Stimulated activated CD8-positive, alpha-beta memory T cell treated with anti-CD3 and anti-CD28 coated beads, Interleukin-12 subunit alpha, Interleukin-12 subunit beta, amount 100 ng/mL, for 4 hours (primary cell): ENCODE measurements around the gene CASP7.
"Not testable (repeated sequence)": the region's sequence is repeated elsewhere in the genome, so short reads cannot be mapped to it uniquely, and the experiment has no call there.

Experiments
- DNase-seq: peaks from one replicate; pipeline ENCODE4 v3.0.0-alpha.2; 2020; ENCODE audit warnings: low read depth

CASP7 gene

DNA sequence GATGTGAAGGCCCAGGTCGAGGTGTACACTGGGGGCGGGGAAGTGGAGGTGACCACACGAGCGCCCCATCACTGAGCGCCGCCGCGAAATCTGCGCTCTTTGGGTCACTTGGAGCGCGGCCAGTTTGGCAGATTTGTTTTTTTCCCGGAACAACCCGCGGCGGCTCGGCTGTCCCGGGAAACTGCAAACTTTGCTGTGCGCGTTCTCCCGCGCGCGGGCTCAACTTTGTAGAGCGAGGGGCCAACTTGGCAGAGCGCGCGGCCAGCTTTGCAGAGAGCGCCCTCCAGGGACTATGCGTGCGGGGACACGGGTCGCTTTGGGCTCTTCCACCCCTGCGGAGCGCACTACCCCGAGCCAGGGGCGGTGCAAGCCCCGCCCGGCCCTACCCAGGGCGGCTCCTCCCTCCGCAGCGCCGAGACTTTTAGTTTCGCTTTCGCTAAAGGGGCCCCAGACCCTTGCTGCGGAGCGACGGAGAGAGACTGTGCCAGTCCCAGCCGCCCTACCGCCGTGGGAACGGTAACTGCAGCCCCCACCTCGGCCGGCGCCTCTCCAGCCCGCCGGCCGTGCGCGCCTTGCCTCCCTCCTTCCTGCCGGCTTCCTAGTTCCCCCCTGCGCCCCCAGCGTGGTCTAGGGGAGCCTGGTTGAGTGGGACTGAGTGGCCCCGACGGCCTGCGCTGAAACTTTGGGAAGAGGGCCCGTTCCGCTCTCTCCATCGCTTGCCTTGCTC lies at the start of gene CASP7:
CASP7 (plus strand) TSS at position 450 of the 727 bp plus-strand sequence. CDS start 17,582 bp downstream, outside the sequence.
- DNase-seq: peak; percentile 72

DNA sequence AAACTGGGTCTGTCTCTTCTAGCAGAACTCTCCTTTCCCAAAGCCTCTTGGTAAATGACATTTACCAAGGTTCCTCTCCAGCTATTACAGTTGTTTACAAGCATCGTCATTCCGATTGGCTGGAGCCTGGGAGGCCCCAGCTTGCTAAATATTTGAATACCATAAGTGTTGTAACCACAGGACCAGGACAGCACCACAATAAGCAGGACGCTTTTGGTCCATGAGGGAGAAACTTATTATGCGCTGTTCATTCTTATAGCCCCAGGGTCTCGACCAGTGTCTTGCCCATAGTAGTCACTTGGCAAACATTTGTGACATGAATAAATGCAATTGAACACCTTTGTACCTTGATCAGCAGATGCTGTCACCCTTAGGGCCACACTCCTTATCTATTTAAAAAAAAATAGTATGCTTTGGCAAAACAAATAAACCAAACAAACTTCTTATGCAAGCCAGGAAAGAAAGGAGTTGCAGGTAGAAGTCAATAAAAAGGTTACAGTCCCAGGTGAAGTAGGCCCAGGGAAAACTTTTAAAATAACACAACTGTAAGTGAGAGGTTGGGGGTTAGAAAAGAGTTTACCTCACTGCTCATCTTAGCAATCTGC lies 48.7 kb upstream of the CASP7 start:
- DNase-seq: no peak

DNA sequence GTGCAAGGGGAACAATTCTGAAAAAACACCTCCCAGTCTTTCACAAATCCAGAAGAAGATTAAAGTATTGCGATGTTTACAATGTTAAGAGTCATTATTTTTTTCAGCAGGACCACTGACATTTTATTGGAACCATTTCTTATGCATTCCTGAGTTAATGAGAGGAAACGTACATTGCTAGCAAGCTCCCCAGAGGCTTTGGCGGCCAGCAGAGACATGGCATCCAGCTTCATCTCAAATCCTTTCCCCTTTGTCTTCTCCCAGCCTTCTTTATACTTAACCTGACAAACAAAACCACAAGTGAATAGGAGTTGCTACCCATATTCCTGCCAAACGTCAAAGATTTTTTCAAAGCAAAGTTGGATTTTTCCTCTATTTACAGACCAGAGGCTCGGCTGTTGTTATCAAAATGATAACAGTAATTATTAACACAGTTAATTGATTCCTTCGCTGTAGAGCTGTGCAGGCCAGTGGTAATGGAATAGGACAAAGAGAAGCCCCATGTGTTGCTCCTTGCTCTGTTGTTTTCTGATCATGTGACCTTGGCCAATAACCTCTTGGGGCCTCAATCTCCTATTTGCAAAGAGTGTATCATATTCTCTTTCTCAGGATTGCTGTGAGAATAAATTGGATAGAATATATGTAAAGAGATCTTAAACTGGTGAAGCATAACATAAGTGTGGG lies 47.9 kb upstream of the CASP7 start:
- no peak for DNase-seq

DNA sequence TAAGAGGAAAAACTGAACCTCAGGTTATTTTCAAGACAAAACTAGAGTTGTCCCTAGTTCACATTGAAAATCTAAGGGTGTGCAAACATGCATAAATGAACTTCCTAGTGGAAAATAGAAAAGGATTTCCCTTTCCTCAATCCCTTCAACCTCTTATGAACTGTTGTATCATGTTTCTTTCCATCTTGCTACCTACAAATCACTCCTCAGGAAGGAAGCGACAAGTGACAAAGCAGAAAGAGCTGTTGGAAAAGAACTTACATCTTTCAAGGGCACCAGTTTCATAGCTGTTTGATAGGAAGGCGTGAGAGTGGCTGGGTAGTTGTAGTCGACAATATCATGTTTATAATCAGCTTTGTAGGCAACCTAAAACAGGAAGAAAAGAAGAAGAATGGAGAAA lies 39.7 kb upstream of the CASP7 start:
- no peak for DNase-seq

DNA sequence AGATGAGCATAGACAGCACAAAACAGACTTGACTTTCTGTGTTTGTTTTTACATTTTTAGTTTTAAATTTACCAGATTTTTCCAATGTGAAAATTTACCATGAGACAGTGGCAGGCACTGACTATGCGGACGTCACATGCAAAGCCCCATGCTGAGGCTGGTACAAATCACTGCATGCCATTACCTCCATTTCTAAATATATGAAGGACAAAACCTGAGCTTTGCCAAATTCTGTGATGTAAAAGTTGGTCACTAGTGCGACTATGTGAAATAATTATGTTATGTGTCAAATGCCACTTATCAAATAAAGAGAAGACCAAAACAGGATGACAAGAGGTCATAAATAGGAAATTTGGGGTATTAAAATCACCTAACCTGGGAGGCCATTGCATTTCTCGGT lies 38.0 kb upstream of the CASP7 start:
- no peak for DNase-seq

DNA sequence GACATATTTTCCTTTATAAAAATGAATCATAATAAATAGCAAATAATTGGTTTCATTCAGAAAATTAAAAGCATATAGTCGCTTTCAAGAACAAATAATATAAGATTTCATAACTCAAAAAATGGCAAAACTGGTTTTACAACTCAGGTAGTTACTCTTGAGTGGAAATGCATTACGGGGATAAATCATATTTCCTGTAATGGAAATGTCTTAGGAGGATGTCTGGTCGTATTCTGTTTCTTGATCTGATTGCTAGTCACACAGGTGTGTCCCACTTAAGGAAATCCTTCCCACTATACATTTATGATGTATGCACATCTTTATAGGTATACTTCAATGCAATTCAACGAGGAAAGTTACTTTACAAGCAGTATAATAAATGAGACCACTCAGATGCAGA lies 36.5 kb upstream of the CASP7 start:
- DNase-seq: no peak

DNA sequence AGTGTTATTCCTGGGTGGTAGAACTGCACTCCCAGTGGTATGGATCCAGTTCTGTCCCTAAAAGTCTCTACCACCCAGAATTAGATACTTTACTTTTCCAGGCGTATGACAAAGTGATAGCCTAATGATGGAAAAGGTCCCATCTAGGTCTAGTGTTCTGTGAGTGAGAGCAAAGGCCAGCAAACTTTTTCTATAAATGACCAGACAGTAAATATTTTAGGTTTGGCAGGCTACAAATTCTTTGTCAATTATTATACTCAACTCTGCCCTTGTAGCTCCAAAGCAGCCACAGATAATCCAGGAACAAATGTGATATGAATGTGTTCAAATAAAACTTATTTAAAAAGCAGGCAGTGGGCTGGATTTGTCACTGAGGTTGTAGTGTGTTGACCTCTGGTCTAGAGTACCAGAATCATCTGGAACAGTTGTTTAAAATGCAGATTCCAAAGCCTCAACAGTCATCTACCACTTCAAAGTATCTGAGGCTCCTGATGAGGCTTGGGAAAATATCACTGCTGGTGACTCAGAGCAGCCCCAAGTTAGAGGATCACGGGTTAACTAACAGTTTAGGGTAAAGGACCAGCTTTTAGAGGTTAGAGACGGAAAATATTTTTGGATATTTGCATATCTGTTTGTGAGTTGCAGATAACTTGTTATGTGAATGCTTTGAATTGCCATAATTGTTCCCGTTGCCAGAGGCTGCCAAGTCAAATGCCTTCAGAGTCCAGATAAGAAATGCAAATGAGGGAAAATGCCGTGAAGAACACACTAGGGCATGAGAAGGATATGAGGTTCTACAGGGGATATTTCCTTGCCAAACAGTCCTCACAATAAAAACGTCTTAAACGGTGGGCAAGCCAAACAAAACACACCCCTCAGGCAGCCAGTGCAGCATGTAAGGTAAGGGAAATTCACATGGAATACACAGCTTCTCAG lies 35.3 kb upstream of the CASP7 start:
- DNase-seq: no peak

DNA sequence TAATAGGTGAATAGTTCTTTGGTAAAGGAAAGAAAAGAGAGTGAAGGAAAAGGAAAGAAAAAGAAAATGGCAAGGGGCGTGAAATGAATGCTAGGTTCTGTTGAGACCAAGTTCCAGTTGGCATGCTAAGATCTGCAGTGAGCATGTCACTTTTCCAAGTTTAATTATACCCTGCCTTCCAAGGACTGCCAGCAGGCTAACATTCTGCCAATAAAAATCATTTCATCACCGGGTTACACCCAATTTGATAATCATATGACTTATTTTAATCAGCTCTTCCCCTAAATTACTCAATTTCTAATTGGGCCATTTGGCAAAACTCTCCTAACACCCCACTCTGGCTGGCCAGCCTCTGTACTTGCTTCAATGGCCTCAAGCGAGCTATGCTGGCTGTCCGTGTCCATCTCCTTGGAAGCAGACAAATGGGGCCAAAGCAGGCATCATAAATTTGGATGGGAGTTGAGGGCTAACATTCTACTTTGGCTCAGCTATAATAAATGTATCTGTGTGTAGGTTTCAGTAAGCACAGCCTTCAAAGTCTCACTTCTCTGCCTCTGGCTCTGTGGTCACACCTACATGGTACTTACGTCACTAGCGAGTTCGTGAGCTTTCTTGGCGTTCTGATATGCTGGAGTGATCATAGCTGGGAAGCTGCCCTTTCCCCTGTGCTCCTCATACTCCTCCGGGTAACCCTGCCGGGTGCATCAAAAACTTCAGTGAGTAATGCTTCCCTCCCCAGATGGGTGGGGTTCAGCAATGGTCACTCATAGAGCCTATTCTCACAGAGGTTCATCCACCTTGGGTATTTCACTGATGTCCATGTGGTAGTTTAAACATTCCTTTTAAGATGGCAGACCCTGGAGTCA lies 33.1 kb upstream of the CASP7 start:
- DNase-seq: no peak

DNA sequence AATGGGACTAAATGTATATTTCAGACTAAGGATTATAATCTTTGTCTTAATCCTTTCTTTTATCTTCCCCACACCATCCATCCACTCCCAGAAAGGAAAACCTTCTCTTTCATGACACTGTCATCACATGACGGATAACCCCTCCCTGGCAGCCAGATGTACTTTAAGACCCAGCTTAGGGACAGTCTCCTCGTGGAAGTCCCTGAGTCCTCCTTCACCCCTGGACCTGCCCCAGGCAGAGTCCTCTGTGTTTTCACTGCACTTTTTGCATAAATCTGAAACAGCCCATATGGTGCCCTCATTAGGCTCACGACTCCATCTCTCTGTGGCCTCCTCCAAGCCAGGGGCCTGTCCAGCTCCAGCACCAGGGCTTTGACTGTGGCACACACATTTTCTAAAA lies 31.9 kb upstream of the CASP7 start:
- no peak for DNase-seq

DNA sequence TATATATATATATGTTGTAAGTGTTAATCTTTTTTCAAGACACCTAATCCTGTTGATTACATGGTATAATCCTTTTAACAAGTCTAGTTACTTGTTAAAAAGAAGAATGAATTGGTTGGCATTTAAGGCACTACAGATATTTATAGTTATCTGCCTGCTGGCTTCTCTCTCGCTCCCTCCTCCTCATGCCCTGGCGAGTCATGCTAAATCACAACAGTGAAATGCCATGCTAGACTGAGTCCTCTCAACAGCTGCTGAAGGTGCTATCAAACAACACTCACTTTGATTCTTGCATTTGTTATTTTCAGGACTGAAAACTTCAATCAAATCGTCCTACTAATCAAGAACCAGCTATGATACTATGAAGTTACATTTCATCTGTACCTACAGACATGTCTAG lies 31.2 kb upstream of the CASP7 start:
- DNase-seq: no peak

DNA sequence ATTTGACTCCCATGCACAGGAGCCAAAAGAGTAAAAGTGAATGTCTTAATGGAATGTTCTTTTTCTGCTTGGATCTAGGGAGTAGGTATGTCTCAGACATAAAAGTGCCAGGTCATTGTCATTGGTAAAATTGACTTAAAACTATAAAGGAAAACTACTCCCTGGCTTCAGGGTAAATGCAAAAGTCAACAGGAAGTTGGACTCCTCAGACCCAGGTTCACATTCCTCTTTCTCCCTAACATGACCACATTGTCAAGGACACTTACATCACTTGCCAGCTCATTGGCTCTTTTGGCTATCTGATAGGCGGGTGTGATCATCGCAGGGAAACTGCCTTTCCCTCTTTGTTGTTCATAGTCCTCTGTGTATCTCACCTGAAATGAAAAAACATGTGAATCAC lies 29.5 kb upstream of the CASP7 start:
- DNase-seq: no peak

DNA sequence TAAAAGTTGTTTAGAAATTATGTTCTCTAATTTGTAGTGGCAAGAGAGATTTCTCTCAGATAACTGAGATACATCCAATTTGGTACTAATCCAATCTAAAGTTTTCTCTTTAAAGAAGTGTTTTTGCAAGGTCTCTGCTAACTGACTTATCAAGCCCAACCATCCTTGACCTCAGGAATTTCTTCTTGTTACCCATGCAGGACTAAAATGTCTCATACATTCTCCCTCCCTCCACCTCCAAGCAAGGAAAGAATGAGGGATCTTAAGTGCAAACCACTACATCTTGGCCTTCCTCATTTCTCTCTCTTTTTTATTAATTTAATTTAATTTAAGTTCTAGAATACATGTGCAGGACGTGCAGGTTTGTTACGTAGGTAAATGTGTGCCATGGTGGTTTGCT lies 28.7 kb upstream of the CASP7 start:
- DNase-seq: no peak

DNA sequence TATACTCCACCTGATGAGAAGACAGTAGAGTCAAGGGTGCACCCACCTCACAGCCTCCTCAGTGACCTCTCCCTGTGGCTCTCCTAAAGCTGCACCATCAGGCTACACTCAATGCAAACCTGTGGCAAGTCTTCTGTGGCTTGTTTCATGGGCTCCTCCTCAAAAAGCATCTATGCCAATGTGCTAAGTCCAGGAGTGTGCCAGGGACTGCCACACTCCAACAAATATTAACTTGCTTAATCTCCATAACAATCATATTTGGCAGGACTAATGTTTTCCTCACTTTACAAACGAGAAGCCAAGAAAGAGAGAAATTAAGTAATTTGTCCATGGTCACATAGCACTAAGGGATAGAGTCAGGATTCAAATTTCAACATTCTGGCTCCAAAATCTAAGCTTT lies 27.8 kb upstream of the CASP7 start:
- no peak for DNase-seq

DNA sequence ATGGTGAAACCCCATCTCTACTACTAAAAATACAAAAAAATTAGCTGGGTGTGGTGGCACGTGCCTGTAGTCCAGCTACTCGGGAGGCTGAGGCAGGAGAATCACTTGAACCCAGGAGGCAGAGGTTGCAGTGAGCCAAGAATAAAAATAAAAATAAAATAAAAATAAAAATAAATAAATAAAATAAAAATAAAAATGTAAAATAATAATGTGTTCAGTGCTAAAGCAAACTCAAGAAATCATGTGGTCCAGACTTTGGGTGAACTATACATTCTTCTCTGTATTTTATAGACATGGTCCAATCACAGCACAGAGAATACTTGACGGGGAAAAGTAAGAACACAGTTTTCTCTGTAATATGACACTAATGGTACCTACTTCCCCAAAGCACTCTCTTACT lies 27.3 kb upstream of the CASP7 start:
- not testable (repeated sequence) for DNase-seq

DNA sequence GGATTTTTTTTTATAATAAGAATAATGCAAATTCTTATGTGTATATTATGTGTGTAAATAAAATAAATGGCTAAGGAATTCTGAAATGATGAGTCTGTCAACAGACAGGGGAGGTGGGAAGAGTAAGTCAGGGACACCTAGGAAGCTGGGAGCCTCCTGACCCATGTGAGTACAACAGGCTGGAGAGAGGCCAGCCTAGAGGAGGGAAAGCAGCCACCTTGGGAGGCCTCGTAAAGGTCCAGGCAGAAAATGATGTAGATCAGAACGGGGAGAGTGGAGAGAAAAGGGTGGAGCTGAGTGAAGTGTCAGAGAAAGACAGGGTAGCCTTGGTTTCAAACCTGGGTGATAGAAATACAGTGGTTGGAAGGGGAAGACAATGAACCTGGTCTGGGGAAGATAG lies 22.8 kb upstream of the CASP7 start:
- no peak for DNase-seq

DNA sequence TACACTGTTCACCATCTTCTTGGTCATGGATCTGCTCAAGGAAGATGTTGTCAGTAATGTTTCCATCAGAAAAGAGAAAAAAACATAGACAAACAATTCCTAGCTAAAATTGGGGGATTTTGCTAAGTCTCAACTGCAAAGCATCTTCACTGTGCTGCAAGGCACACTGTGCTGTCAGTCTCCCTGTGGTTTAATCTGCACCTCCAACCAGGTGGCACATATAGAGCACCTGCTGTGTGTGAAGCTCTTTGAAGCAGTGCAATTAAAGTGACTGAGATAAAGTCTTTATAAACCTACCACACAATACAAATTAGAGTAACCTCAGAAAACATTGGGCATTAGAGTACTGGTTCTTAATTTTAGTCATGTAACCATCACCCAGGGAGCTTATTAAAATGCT lies 22.2 kb upstream of the CASP7 start:
- no peak for DNase-seq

DNA sequence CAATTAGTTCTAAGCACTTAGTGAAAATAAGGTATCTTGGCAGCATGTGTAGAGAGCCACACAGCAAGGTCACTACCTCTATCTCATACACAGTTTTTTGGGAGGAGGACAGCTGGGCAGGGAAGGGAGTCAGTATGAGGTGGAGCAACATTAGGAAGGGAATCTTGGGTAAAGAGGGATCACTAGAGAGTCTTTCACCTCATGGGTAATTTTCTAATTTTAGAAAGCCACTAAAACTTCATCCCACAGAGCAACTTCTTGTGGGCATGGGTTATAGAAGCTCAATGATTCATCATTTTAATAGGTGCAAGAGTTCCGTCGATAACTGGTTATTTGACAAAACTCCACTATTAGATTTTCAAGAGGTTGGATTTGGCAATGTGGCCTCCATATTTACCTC lies 18.4 kb upstream of the CASP7 start:
- no peak for DNase-seq

DNA sequence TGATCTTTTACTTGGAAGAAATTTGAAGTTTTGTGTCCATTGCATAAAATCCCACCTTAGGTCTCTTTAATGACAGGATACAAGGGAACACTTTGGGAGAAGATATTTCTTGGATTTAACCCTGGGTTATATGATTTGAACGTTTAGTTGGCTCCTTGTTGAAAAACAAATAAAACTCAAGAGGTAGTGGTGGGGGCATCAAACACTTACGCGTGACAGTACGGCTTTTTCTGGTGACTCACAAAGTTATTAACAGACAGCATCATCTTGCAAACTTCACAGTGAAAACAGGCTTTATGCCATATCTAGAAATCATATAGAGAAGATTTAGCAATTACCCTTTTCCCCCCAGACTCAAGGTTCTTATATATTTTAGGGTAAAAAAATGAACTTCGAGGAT lies 16.6 kb upstream of the CASP7 start:
- DNase-seq: no peak

DNA sequence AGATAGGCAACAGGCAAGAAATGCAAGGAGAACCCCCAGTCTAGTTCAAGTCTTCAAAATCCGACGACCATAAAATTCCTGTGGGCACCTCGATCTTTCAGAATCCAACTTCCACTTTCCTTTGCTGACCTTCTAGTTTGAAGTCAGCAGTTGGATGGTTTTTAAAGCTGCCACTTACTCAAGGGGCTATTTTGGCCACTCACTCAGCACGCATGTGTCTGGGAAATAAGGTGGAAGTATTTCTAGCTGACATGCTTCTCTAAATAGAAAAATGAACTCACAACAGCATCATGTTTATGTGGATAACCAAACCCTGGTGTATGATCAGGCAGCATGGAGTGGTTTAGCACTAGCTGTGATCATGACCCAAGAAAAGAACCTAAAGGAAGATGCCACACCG lies 15.8 kb upstream of the CASP7 start, which contains the start of gene NRAP:
NRAP (minus strand) TSS at position 134 of the 400 bp plus-strand sequence. CDS start 159 bp downstream, outside the sequence.
- no peak for DNase-seq

DNA sequence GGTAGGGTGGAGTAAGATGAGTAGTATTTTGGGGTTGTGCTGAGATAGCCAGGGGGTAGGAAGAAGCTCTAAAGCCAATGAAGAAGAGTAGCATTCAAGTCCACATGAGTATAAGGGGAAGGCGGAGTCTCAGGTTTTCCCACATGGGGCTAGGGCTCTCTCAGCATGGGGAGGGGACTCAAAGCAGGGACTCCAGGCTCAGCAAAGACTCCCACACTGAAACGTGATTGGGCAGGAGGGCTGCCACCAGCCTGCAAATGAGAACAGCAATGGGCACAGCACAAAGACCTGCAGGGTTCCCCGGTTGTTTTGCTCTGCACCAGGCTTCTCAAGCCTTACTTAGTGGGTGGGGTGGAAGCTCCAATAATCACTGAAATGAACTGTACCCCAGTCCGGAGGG lies 14.4 kb upstream of the CASP7 start:
- DNase-seq: no peak

DNA sequence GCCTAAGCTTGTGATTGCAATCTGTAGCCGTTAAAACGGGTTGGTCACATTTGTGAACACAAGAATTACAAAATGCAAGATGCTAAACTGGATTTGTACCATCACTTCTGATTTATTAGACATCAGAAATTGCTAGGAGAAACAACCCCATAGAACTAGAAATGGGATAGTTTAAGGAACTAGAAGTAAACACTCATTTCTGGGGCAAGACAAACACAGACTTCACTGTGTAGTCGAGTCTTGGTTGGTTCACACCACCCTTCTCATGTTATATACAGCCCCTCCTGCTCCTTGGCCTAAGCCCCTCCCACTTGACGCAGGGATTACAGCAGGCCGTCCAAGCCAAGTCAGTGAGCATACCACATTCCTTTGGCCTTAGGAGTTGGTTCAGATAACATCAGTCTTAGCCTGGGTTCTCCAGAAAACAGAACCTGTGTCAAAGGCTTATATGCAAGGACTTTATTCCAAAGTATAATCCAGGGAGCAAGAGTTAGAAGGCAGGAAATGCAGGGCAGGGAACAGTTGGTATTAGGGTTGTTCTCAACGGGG lies 13.8 kb upstream of the CASP7 start:
- no peak for DNase-seq
